Measurements from ENCODE around the gene INPP4B.

Gene INPP4B

GRCh38 chr4:142383800-142384470, 462.2 kb downstream of the INPP4B start:
- no peak overlapping the region for H3K4me2 ChIP-seq (ENCODE audit: low read length)
- DNase-seq, result no peak
- H2BK120ac ChIP-seq (ENCODE audit: low read depth, low read length), result no peak overlapping the region
- H3K23ac ChIP-seq (ENCODE audit: low read length), result no peak overlapping the region
- H4K8ac ChIP-seq (ENCODE audit: low read depth, low read length), result no peak overlapping the region
- H3K27me3 ChIP-seq (ENCODE audit: insufficient read depth, low read length, poor library complexity), result no peaks in the 10 kb centered on the region
- H3K9ac ChIP-seq (ENCODE audit: low read length), result no peak overlapping the region
- H3K18ac ChIP-seq (ENCODE audit: low read length), result no peak overlapping the region
- no peak overlapping the region for H3K4me3 ChIP-seq (ENCODE audit: low read length)
- no peak overlapping the region for H4K5ac ChIP-seq (ENCODE audit: low read length)
- no peaks in the 10 kb centered on the region for H3K36me3 ChIP-seq (ENCODE audit: control insufficient read depth, insufficient read depth, low read length)
- H3K79me2 ChIP-seq (ENCODE audit: control insufficient read depth, insufficient read depth, low read length), result no peaks in the 10 kb centered on the region
- H3K79me1 ChIP-seq (ENCODE audit: low read length), result no peaks in the 10 kb centered on the region
- no peak overlapping the region for H3K27ac ChIP-seq (ENCODE audit: low read depth, low read length)
- no peak overlapping the region for H2AK5ac ChIP-seq (ENCODE audit: low read length)
- peaks cover 2% of the 10 kb centered on the region for H3K4me1 ChIP-seq (ENCODE audit: control insufficient read depth, low read depth, low read length)
- no peak overlapping the region for H2BK5ac ChIP-seq (ENCODE audit: low read length)
- H3K4ac ChIP-seq (ENCODE audit: low read depth, low read length), result no peak overlapping the region
- WGBS (ENCODE audit: extremely low coverage, insufficient coverage, low lambda C conversion rate), result no CpG with 5 or more reads among the region's 4 CpGs
- no peak overlapping the region for H2BK15ac ChIP-seq (replicated peaks; ENCODE audit: low read depth)
- no peak overlapping the region for H3K56ac ChIP-seq (ENCODE audit: low read length)

GRCh38 chr4:142383354-142383753, 462.7 kb downstream of the INPP4B start:
- no peak overlapping the region for H3K9ac ChIP-seq (ENCODE audit: low read length)
- H4K5ac ChIP-seq (ENCODE audit: low read length), result no peak overlapping the region
- no peak overlapping the region for H3K23ac ChIP-seq (ENCODE audit: low read length)
- no peak overlapping the region for H3K4me2 ChIP-seq (ENCODE audit: low read length)
- no peak overlapping the region for H3K4ac ChIP-seq (ENCODE audit: low read depth, low read length)
- H2BK15ac ChIP-seq (replicated peaks; ENCODE audit: low read depth), result no peak overlapping the region
- H3K27me3 ChIP-seq (ENCODE audit: insufficient read depth, low read length, poor library complexity), result no peaks in the 10 kb centered on the region
- H3K4me3 ChIP-seq (ENCODE audit: low read length), result no peak overlapping the region
- no peak overlapping the region for H2BK120ac ChIP-seq (ENCODE audit: low read depth, low read length)
- no peaks in the 10 kb centered on the region for H3K79me2 ChIP-seq (ENCODE audit: control insufficient read depth, insufficient read depth, low read length)
- H3K36me3 ChIP-seq (ENCODE audit: control insufficient read depth, insufficient read depth, low read length), result no peaks in the 10 kb centered on the region
- no peak overlapping the region for H3K18ac ChIP-seq (ENCODE audit: low read length)
- peaks cover 2% of the 10 kb centered on the region for H3K4me1 ChIP-seq (ENCODE audit: control insufficient read depth, low read depth, low read length)
- no peak overlapping the region for H4K8ac ChIP-seq (ENCODE audit: low read depth, low read length)
- H3K56ac ChIP-seq (ENCODE audit: low read length), result no peak overlapping the region
- no peak overlapping the region for H3K27ac ChIP-seq (ENCODE audit: low read depth, low read length)
- no peak for DNase-seq
- H3K79me1 ChIP-seq (ENCODE audit: low read length), result no peaks in the 10 kb centered on the region
- no peak overlapping the region for H2BK5ac ChIP-seq (ENCODE audit: low read length)
- H2AK5ac ChIP-seq (ENCODE audit: low read length), result no peak overlapping the region

- Histone ChIP-seq H3K9ac (ENCODE audit: low read length) (no peak overlapping the region), H2BK15ac (replicated peaks; ENCODE audit: low read depth) (no peak overlapping the region), H3K4ac (ENCODE audit: low read depth, low read length) (no peak overlapping the region), H2AK5ac (ENCODE audit: low read length) (no peak overlapping the region), H3K18ac (ENCODE audit: low read length) (no peak overlapping the region), H4K8ac (ENCODE audit: low read depth, low read length) (no peak overlapping the region), H3K79me2 (ENCODE audit: control insufficient read depth, insufficient read depth, low read length) (no peaks in the 10 kb centered on the region), H3K27ac (ENCODE audit: low read depth, low read length) (peak overlapping the region; percentile 46), H2BK5ac (ENCODE audit: low read length) (no peak overlapping the region), H3K79me1 (ENCODE audit: low read length) (no peaks in the 10 kb centered on the region), H3K4me1 (ENCODE audit: control insufficient read depth, low read depth, low read length) (peaks cover 4% of the 10 kb centered on the region), H3K27me3 (ENCODE audit: insufficient read depth, low read length, poor library complexity) (no peaks in the 10 kb centered on the region), H3K36me3 (ENCODE audit: control insufficient read depth, insufficient read depth, low read length) (no peaks in the 10 kb centered on the region), H3K56ac (ENCODE audit: low read length) (no peak overlapping the region), H3K4me3 (ENCODE audit: low read length) (no peak overlapping the region), H3K23ac (ENCODE audit: low read length) (no peak overlapping the region), H3K4me2 (ENCODE audit: low read length) (no peak overlapping the region), H2BK120ac (ENCODE audit: low read depth, low read length) (no peak overlapping the region), H4K5ac (ENCODE audit: low read length) (no peak overlapping the region)
- DNase-seq, result peak; percentile 53
- no CpG with 5 or more reads among the region's 5 CpGs for WGBS (ENCODE audit: extremely low coverage, insufficient coverage, low lambda C conversion rate)
These were observed 466.0 kb downstream of the INPP4B start for GRCh38 chr4:142380052-142380602.

- no CpG with 5 or more reads among the region's 4 CpGs for WGBS (ENCODE audit: extremely low coverage, insufficient coverage, low lambda C conversion rate)
- H3K4me3 ChIP-seq (ENCODE audit: low read length), result no peak overlapping the region
- peak overlapping the region; percentile 46 for H3K27ac ChIP-seq (ENCODE audit: low read depth, low read length)
These were observed 466.6 kb downstream of the INPP4B start for GRCh38 chr4:142379277-142380051.

GRCh38 chr4:142378179-142378578, 467.9 kb downstream of the INPP4B start:
- no peak overlapping the region for H3K4me3 ChIP-seq (ENCODE audit: low read length)
- H3K4me1 ChIP-seq (ENCODE audit: control insufficient read depth, low read depth, low read length), result peaks cover 4% of the 10 kb centered on the region
- no peak overlapping the region for H3K4ac ChIP-seq (ENCODE audit: low read depth, low read length)
- H3K36me3 ChIP-seq (ENCODE audit: control insufficient read depth, insufficient read depth, low read length), result no peaks in the 10 kb centered on the region
- H3K27ac ChIP-seq (ENCODE audit: low read depth, low read length), result no peak overlapping the region
- H3K79me1 ChIP-seq (ENCODE audit: low read length), result no peaks in the 10 kb centered on the region
- H2BK5ac ChIP-seq (ENCODE audit: low read length), result no peak overlapping the region
- no peak overlapping the region for H3K56ac ChIP-seq (ENCODE audit: low read length)
- no peak overlapping the region for H3K9ac ChIP-seq (ENCODE audit: low read length)
- DNase-seq, result no peak
- H2BK15ac ChIP-seq (replicated peaks; ENCODE audit: low read depth), result no peak overlapping the region
- H3K18ac ChIP-seq (ENCODE audit: low read length), result no peak overlapping the region
- H3K79me2 ChIP-seq (ENCODE audit: control insufficient read depth, insufficient read depth, low read length), result no peaks in the 10 kb centered on the region
- no peak overlapping the region for H3K23ac ChIP-seq (ENCODE audit: low read length)
- no peak overlapping the region for H2BK120ac ChIP-seq (ENCODE audit: low read depth, low read length)
- no peak overlapping the region for H4K8ac ChIP-seq (ENCODE audit: low read depth, low read length)
- no CpG with 5 or more reads among the region's 2 CpGs for WGBS (ENCODE audit: extremely low coverage, insufficient coverage, low lambda C conversion rate)
- no peak overlapping the region for H2AK5ac ChIP-seq (ENCODE audit: low read length)
- H3K4me2 ChIP-seq (ENCODE audit: low read length), result no peak overlapping the region
- H4K5ac ChIP-seq (ENCODE audit: low read length), result no peak overlapping the region
- H3K27me3 ChIP-seq (ENCODE audit: insufficient read depth, low read length, poor library complexity), result no peaks in the 10 kb centered on the region

More at GRCh38 chr4:142379277-142380051, 466.6 kb downstream of the INPP4B start:
- Histone ChIP-seq H3K79me1 (ENCODE audit: low read length) (no peaks in the 10 kb centered on the region), H2BK120ac (ENCODE audit: low read depth, low read length) (no peak overlapping the region), H3K4me1 (ENCODE audit: control insufficient read depth, low read depth, low read length) (peaks cover 4% of the 10 kb centered on the region), H3K23ac (ENCODE audit: low read length) (no peak overlapping the region), H3K36me3 (ENCODE audit: control insufficient read depth, insufficient read depth, low read length) (no peaks in the 10 kb centered on the region), H3K4me2 (ENCODE audit: low read length) (no peak overlapping the region), H3K9ac (ENCODE audit: low read length) (no peak overlapping the region), H4K8ac (ENCODE audit: low read depth, low read length) (no peak overlapping the region), H3K27me3 (ENCODE audit: insufficient read depth, low read length, poor library complexity) (no peaks in the 10 kb centered on the region), H3K79me2 (ENCODE audit: control insufficient read depth, insufficient read depth, low read length) (no peaks in the 10 kb centered on the region), H2BK5ac (ENCODE audit: low read length) (no peak overlapping the region), H2BK15ac (replicated peaks; ENCODE audit: low read depth) (no peak overlapping the region), H3K18ac (ENCODE audit: low read length) (no peak overlapping the region), H3K4ac (ENCODE audit: low read depth, low read length) (no peak overlapping the region), H2AK5ac (ENCODE audit: low read length) (no peak overlapping the region), H3K56ac (ENCODE audit: low read length) (peak overlapping the region; percentile 53), H4K5ac (ENCODE audit: low read length) (no peak overlapping the region)
- DNase-seq, result peak; percentile 30
